ENCODE results near the gene SLC16A13. TPM values are rescaled to one million over a fixed set of nuclear protein-coding genes. Genes with fewer than 3 reads are reported as not detected.

The SLC16A13 gene
- total RNA-seq, 6 donors from 2014 or later = 2.3 to 26.2 (median 10.7) TPM

DNA sequence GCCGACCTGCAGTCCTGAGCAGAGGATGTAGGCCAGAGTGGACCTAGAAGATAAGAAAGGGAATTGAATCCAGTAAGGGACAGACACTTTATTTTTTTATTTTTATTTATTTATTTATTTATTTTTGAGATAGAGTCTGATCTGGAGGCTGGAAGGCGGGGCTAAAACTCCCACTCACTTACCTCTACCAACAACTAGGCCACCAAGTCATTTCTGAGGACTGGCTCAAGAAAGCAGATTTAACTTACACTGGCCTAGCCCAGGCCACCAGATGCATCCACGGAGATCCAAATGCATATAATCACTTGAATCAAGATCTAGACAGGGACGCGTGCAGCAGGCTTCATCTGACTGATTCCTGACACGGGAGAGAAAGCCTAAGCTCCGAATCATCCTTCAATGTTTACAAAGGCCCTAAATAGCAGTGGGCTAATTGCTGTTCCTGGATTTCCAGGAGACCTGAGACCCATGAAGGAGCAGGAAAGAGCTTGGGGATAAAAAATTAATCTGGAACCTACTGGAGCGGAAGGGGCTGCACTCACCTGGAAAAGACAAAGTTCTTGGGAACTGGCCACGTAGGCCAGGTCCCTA, 41.1 kb upstream of the SLC16A13 start:
- no peak overlapping the region for H3K4me3 ChIP-seq
- H3K27ac ChIP-seq = no peak overlapping the region
- TF ChIP-seq POLR2AphosphoS5 (IDR thresholded peaks at IDR 0.05) = no peak
- TF ChIP-seq POLR2A (IDR thresholded peaks at IDR 0.05) = no peak
- TF ChIP-seq, protein P1, sequence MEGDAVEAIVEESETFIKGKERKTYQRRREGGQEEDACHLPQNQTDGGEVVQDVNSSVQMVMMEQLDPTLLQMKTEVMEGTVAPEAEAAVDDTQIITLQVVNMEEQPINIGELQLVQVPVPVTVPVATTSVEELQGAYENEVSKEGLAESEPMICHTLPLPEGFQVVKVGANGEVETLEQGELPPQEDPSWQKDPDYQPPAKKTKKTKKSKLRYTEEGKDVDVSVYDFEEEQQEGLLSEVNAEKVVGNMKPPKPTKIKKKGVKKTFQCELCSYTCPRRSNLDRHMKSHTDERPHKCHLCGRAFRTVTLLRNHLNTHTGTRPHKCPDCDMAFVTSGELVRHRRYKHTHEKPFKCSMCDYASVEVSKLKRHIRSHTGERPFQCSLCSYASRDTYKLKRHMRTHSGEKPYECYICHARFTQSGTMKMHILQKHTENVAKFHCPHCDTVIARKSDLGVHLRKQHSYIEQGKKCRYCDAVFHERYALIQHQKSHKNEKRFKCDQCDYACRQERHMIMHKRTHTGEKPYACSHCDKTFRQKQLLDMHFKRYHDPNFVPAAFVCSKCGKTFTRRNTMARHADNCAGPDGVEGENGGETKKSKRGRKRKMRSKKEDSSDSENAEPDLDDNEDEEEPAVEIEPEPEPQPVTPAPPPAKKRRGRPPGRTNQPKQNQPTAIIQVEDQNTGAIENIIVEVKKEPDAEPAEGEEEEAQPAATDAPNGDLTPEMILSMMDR (IDR thresholded peaks at IDR 0.05) = no peak
- no peak for TF ChIP-seq EP300 (IDR thresholded peaks at IDR 0.05)
- peaks cover 6 to 17% (median 11%) of the 10 kb centered on the region in 4 donors for H3K4me1 ChIP-seq
- no peak for ATAC-seq (ENCODE audit: low FRiP score in 2 of 2)
- no peaks in the 10 kb centered on the region for H3K9me3 ChIP-seq
- H3K36me3 ChIP-seq = peaks cover 0 to 28% (median 18%) of the 10 kb centered on the region in 4 donors
- 83 to 91% methylated on average over 9 of the region's 9 CpGs for WGBS, 2 donors
- DNase-seq = no peak
- H3K27me3 ChIP-seq = no peaks in the 10 kb centered on the region

DNA sequence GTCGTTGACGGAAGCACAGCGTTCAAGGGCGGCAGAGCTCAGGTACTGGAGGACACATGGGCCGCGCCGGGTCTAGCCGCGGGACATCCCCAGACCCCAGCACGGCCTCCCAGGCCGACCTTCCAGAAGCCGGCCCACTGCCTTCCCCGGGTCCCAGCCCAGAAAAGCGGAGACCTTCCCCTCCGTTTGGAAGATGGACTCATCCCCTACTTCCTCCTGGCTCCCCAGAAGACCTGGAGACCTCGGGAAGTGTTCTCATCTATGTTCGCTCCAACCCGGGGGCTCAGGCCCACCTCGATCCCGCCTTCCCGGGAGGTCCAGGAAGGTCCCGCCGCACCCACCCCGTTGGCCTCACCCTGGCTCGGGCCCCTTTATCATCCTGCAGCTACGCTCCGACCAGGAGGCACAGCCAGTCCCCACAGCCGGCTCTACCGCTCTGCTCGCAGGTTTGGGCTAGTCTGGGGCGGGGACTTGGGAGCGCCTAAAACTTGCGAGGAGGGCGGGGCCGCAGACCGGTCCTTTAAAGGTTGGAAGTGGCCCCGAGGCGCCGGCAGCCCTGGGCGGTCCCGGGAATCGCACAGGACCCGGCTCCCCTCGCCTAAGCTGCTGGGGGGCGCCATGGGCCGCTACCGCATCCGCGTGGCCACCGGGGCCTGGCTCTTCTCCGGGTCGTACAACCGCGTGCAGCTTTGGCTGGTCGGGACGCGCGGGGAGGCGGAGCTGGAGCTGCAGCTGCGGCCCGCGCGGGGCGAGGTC, 40.1 kb upstream of the SLC16A13 start, which contains the start of gene ALOX12:
Gene ALOX12, plus strand, starts transcription at position 550 of the 756 bp plus-strand sequence. Its CDS starts 69 bp downstream, at position 619.
- TF ChIP-seq EP300 (IDR thresholded peaks at IDR 0.05) (no peak), POLR2A (IDR thresholded peaks at IDR 0.05) (no peak), POLR2AphosphoS5 (IDR thresholded peaks at IDR 0.05) (no peak)
- TF ChIP-seq, protein P1 (IDR thresholded peaks at IDR 0.05) = no peak
- H3K4me1 ChIP-seq = peaks cover 6 to 17% (median 11%) of the 10 kb centered on the region in 4 donors
- H3K36me3 ChIP-seq = peaks cover 0 to 37% (median 25%) of the 10 kb centered on the region in 4 donors
- DNase-seq = peak; percentile 53 to 85
- no peak within 1 kb of the TSS for H3K27ac ChIP-seq
- peak; percentile 56 to 60 for ATAC-seq (ENCODE audit: low FRiP score in 2 of 2)
- H3K9me3 ChIP-seq = no peaks in the 10 kb centered on the region
- no peaks in the 10 kb centered on the region for H3K27me3 ChIP-seq
- H3K4me3 ChIP-seq = peak within 1 kb of the TSS in 3 of 4 donors; percentile 25 to 40 (median 38)
- 34 to 50% methylated on average over 31 to 35 of the region's 64 CpGs for WGBS, 2 donors

DNA sequence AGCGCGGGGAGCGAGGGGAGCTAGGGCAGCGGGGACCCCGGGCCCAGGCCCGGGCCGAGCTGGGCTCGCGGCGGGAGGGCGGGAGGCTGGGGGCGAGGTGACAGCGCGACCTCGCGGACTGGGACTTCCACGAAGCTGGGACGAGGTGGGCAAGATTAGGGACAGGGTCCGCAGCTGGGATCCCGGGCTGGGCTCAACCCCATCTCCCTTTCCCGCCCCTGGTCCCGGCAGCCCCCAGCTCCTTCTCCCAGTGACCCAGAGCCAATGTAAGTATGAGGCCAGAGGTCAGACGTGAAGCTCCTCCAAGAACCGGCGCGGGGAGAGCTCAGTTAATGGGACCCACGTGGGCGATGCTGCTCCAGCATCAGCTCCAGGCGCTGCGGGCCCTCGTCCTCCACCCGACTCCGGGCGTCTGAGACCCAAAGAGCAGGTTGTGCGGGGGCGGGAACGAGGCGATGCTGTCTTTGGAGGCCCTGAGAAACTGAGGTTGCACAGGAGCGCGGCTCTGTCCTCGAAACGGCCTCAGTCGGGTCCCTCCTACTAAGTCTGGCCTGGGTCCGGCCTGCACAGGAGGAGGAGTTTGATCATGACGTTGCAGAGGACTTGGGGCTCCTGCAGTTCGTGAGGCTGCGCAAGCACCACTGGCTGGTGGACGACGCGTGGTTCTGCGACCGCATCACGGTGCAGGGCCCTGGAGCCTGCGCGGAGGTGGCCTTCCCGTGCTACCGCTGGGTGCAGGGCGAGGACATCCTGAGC, 39.4 kb upstream of the SLC16A13 start:
- DNase-seq (peak in 1 of 2 donors; percentile 74), ATAC-seq (ENCODE audit: low FRiP score in 2 of 2) (no peak)
- Histone ChIP-seq H3K4me1 (peaks cover 6 to 17% (median 11%) of the 10 kb centered on the region in 4 donors), H3K9me3 (no peaks in the 10 kb centered on the region), H3K27ac (no peak overlapping the region), H3K27me3 (no peaks in the 10 kb centered on the region), H3K36me3 (peaks cover 0 to 44% (median 29%) of the 10 kb centered on the region in 4 donors), H3K4me3 (peak overlapping the region in 3 of 4 donors; percentile 25 to 40 (median 38))
- 75 to 83% methylated on average over 39 to 58 of the region's 58 CpGs for WGBS, 2 donors
- TF ChIP-seq, protein P1 (IDR thresholded peaks at IDR 0.05) = no peak
- TF ChIP-seq POLR2AphosphoS5 (IDR thresholded peaks at IDR 0.05) = no peak
- no peak for TF ChIP-seq EP300 (IDR thresholded peaks at IDR 0.05)
- no peak for TF ChIP-seq POLR2A (IDR thresholded peaks at IDR 0.05)

DNA sequence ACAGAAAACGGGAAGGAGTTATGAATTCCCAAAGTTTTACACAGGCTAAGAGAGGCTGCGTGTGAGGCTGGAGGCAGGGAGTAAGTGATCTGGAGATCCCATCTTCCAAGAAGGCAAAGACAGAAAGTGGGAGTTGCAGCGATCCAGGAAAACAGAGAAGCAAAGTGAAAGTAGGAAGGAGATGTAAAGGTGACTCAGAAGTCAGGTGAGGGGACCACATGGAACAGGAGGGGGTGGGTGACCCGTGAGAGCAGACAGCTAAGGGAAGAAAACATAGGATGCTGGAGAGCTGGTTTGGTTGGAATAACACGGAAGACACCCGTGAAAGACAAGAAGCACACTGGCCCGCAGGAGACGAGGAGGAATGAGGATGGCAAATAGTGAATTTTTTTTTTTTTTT, 38.6 kb upstream of the SLC16A13 start:
- no peak for TF ChIP-seq POLR2AphosphoS5 (IDR thresholded peaks at IDR 0.05)
- TF ChIP-seq, protein P1 (IDR thresholded peaks at IDR 0.05) = no peak
- no peak overlapping the region for H3K4me3 ChIP-seq
- peaks cover 6 to 17% (median 11%) of the 10 kb centered on the region in 4 donors for H3K4me1 ChIP-seq
- 81 to 92% methylated on average over 8 of the region's 8 CpGs for WGBS, 2 donors
- no peak overlapping the region for H3K27ac ChIP-seq
- no peaks in the 10 kb centered on the region for H3K9me3 ChIP-seq
- DNase-seq = no peak
- peaks cover 4 to 52% (median 36%) of the 10 kb centered on the region in 4 donors for H3K36me3 ChIP-seq
- no peaks in the 10 kb centered on the region for H3K27me3 ChIP-seq
- ATAC-seq (ENCODE audit: low FRiP score in 2 of 2) = no peak

Measured in upper lobe of left lung (tissue), 6 donors.